ENCODE results near the gene TIMMDC1. TPM values are rescaled to one million over a fixed set of nuclear protein-coding genes. Genes with fewer than 3 reads are reported as not detected.

The TIMMDC1 gene
- total and polyA plus RNA-seq, 2 of the 13 experiments (the other 11 are each of a cell fraction or from before 2014, with no cell fraction given) = 50.0 to 77.8 TPM

DNA sequence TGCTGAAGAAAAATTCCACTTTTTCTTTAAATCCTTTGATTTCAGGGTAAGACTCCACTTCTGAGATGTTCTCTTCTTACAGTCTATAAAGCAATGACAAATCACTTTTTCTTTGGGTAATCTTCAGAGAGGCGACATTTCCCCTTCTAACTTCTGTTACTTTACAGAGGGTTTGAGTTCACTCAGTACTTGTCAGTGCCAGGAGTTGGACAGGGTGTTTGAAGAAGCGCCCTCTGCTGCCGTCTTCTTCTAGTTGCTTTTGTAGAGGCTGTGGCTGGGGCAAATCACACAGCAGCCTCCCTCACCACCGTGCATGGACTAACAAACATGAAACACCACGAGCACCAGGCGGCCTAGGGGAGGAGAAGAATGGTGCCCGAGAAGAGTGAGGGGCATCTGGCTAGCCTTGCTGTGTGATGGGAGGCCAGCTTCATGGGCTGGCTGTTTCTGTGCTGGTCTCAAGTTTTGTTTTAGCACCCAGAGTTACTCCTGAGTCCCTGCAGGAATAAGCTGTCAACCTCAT lies 61.2 kb downstream of the TIMMDC1 start, which contains the start of gene CD80:
CD80 (minus strand) TSS at position 174 of the 523 bp plus-strand sequence. CDS start 1,886 bp downstream, outside the sequence.
- H3K36me3 ChIP-seq (replicated peaks in 1 of 2; ENCODE audit: control insufficient read depth in 1 of 2, insufficient read depth in 2 of 2, low read length in 2 of 2) = no peaks in the 10 kb centered on the region
- no peak within 1 kb of the TSS for H3K9ac ChIP-seq (ENCODE audit: insufficient read depth, low read depth, low read length)
- no peaks in the 10 kb centered on the region for H3K4me1 ChIP-seq (ENCODE audit: insufficient read depth, low read length)
- BruUV-seq (replicated peaks) = no TSS peak
- peaks cover 0 to 7% of the 10 kb centered on the region in 2 experiments; a peak in 1 of 5 replicates for H3K27me3 ChIP-seq (ENCODE audit: control insufficient read depth in 1 of 2, insufficient read depth in 2 of 2, low read length in 2 of 2)
- H4K20me1 ChIP-seq (ENCODE audit: insufficient read depth, low read length) = no peaks in the 10 kb centered on the region
- H3K79me2 ChIP-seq (ENCODE audit: insufficient read depth, low read length) = no peaks in the 10 kb centered on the region
- POLR2A ChIA-PET = no interaction called here
- CTCF ChIA-PET (ENCODE audit: low intra/inter-chr PET ratio, low total read pairs) = interaction anchor here (1.5 kb wide), 1 partner anchor 179 kb away, joined by 4 read pairs; no protein-coding TSS in a partner anchor
- FAIRE-seq = peak; percentile 47
- peak within 1 kb of the TSS; percentile 42; the same call in 1 of the 2 replicates for H3K4me2 ChIP-seq (ENCODE audit: low read depth, low read length)
- H3K27ac ChIP-seq (ENCODE audit: extremely low read length, insufficient read depth, low read length) = no peak within 1 kb of the TSS
- H3K4me3 ChIP-seq (replicated peaks in 1 of 3; ENCODE audit: insufficient read depth in 1 of 3, low read depth in 2 of 3, low read length in 3 of 3) = no peak within 1 kb of the TSS
- intact Hi-C loops (cut with micrococcal nuclease; ENCODE audit: unreplicated experiment) (no loop called here), in situ Hi-C loops (cut with HindIII; ENCODE audit: extremely low pct_ligation_motif_present, low pct_unique_long_range_greater_than_20kb) (no loop called here)
- WGBS (ENCODE audit: low lambda C conversion rate) = 0% methylated on average over 5 of the region's 7 CpGs
- ATAC-seq = peak; percentile 100
- H2AFZ ChIP-seq (ENCODE audit: low read length) = no peak within 1 kb of the TSS
- peak; percentile 45 for DNase-seq (ENCODE audit: low spot score)
- H3K9me3 ChIP-seq (ENCODE audit: low read length) = no peaks in the 10 kb centered on the region
- TF ChIP-seq GATAD1 (CRISPR knock-in tag; IDR thresholded peaks at IDR 0.05) (no peak), SMC3 (IDR thresholded peaks at IDR 0.05; ENCODE audit: low read length) (peak; percentile 62; the same call in 1 of the 2 replicates), ZBTB3 (CRISPR knock-in tag; IDR thresholded peaks at IDR 0.05; ENCODE audit: borderline replicate concordance, low read depth) (no peak), MEIS1 (CRISPR knock-in tag; IDR thresholded peaks at IDR 0.05; ENCODE audit: borderline replicate concordance) (no peak), ZNF770 (CRISPR knock-in tag; IDR thresholded peaks at IDR 0.05) (0 out of 2 replicates have a peak, but pooled peaks have one; percentile 31), KDM6A (CRISPR knock-in tag; IDR thresholded peaks at IDR 0.05; ENCODE audit: low read depth) (no peak), RBFOX2 (IDR thresholded peaks at IDR 0.05; ENCODE audit: low read depth, low read length) (no peak), ZNF562 (CRISPR knock-in tag; IDR thresholded peaks at IDR 0.05; ENCODE audit: borderline replicate concordance) (no peak), TARDBP (CRISPR knock-in tag; IDR thresholded peaks at IDR 0.05) (no peak), ZNF570 (CRISPR knock-in tag; IDR thresholded peaks at IDR 0.05; ENCODE audit: borderline replicate concordance) (no peak), JUNB (CRISPR knock-in tag; IDR thresholded peaks at IDR 0.05; ENCODE audit: borderline replicate concordance) (no peak), U2AF2 (IDR thresholded peaks at IDR 0.05; ENCODE audit: low read depth, low read length) (no peak)
- TF ChIP-seq, protein P1, sequence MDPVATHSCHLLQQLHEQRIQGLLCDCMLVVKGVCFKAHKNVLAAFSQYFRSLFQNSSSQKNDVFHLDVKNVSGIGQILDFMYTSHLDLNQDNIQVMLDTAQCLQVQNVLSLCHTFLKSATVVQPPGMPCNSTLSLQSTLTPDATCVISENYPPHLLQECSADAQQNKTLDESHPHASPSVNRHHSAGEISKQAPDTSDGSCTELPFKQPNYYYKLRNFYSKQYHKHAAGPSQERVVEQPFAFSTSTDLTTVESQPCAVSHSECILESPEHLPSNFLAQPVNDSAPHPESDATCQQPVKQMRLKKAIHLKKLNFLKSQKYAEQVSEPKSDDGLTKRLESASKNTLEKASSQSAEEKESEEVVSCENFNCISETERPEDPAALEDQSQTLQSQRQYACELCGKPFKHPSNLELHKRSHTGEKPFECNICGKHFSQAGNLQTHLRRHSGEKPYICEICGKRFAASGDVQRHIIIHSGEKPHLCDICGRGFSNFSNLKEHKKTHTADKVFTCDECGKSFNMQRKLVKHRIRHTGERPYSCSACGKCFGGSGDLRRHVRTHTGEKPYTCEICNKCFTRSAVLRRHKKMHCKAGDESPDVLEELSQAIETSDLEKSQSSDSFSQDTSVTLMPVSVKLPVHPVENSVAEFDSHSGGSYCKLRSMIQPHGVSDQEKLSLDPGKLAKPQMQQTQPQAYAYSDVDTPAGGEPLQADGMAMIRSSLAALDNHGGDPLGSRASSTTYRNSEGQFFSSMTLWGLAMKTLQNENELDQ (CRISPR knock-in tag; IDR thresholded peaks at IDR 0.05; ENCODE audit: borderline replicate concordance) = no peak
- TF ChIP-seq, protein P2, sequence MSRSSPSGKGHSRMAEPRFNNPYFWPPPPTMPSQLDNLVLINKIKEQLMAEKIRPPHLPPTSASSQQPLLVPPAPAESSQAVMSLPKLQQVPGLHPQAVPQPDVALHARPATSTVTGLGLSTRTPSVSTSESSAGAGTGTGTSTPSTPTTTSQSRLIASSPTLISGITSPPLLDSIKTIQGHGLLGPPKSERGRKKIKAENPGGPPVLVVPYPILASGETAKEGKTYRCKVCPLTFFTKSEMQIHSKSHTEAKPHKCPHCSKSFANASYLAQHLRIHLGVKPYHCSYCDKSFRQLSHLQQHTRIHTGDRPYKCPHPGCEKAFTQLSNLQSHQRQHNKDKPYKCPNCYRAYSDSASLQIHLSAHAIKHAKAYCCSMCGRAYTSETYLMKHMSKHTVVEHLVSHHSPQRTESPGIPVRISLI (CRISPR knock-in tag; IDR thresholded peaks at IDR 0.05; ENCODE audit: borderline replicate concordance) = no peak
- TF ChIP-seq, protein P3, sequence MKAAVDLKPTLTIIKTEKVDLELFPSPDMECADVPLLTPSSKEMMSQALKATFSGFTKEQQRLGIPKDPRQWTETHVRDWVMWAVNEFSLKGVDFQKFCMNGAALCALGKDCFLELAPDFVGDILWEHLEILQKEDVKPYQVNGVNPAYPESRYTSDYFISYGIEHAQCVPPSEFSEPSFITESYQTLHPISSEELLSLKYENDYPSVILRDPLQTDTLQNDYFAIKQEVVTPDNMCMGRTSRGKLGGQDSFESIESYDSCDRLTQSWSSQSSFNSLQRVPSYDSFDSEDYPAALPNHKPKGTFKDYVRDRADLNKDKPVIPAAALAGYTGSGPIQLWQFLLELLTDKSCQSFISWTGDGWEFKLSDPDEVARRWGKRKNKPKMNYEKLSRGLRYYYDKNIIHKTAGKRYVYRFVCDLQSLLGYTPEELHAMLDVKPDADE (CRISPR knock-in tag; IDR thresholded peaks at IDR 0.05) = no peak
- TF ChIP-seq, protein P4, sequence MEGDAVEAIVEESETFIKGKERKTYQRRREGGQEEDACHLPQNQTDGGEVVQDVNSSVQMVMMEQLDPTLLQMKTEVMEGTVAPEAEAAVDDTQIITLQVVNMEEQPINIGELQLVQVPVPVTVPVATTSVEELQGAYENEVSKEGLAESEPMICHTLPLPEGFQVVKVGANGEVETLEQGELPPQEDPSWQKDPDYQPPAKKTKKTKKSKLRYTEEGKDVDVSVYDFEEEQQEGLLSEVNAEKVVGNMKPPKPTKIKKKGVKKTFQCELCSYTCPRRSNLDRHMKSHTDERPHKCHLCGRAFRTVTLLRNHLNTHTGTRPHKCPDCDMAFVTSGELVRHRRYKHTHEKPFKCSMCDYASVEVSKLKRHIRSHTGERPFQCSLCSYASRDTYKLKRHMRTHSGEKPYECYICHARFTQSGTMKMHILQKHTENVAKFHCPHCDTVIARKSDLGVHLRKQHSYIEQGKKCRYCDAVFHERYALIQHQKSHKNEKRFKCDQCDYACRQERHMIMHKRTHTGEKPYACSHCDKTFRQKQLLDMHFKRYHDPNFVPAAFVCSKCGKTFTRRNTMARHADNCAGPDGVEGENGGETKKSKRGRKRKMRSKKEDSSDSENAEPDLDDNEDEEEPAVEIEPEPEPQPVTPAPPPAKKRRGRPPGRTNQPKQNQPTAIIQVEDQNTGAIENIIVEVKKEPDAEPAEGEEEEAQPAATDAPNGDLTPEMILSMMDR (CRISPR knock-in tag; IDR thresholded peaks at IDR 0.05) = peak; percentile 70

Measured in HepG2 (cell line).